ENCODE data around the gene MRPL53. TPM values are rescaled to one million over a fixed set of nuclear protein-coding genes. Genes with fewer than 3 reads are reported as not detected.

MRPL53 gene
- total and polyA plus RNA-seq, 2 of the 8 experiments (the other 6 are each of a cell fraction or from before 2014, with no cell fraction given), result 36.6 to 46.3 TPM

DNA sequence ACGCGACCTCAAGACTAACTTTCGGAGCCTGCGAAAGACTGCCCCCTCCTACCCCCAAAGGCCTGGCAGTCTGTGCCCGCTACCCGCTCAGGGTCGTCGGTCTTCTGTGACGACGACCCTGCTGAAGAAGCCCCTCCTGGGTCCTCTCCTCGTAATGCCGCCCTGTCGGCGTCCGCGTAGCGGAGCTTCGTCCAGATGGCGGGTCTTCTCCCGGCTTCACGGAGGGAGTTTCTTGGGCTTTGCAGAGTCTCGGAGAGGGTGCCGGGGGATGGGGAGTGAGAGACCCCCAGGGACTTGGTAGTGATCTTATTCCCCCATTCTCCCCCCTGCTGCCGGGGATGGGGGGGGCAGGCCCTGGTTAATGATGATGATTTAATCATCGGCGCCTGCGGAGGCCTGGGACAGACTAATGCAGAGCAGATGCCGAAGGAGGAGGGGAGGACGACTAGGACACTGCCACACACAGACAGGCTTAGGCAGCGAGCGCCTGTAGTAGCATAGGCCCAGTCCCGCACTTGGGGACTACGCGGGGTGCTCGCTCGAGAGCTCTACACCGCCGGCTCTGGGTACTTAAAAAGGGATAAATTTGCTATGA, 35.5 kb upstream of the MRPL53 start:
- Histone ChIP-seq H3K4me3 (ENCODE audit: extremely low read depth in 1 of 4, insufficient read depth in 2 of 4, low read depth in 3 of 4, low read length in 4 of 4) (peak overlapping the region; percentile 61 to 98 (median 92)), H3K23me2 (ENCODE audit: low read depth, low read length) (peaks cover 21% of the 10 kb centered on the region), H3K9me3 (ENCODE audit: insufficient read depth in 2 of 2, low read depth in 1 of 2, low read length in 1 of 2) (no peaks in the 10 kb centered on the region), H2AFZ (ENCODE audit: low read length) (peak overlapping the region; percentile 71; the same call in 1 of the 2 replicates), H3K79me2 (ENCODE audit: control insufficient read depth in 1 of 2, insufficient read depth in 2 of 2, low read length in 2 of 2) (peaks cover 0 to 3% of the 10 kb centered on the region in 2 experiments; a peak in 1 of 4 replicates), H3K18ac (ENCODE audit: extremely low read depth, low read length) (peak overlapping the region; percentile 68; the same call in 1 of the 2 replicates), H4K8ac (ENCODE audit: extremely low read depth, insufficient read depth, low read length) (peak overlapping the region; percentile 43; the same call in 1 of the 2 replicates), H2BK20ac (ENCODE audit: low read length) (no peak overlapping the region), H3K27ac (ENCODE audit: low read depth, low read length) (peak overlapping the region; percentile 99; the same call in 1 of the 2 replicates), H2BK15ac (ENCODE audit: low read length) (no peak overlapping the region), H4K20me1 (replicated peaks in 1 of 2; ENCODE audit: control insufficient read depth in 1 of 2, insufficient read depth in 2 of 2, low read length in 2 of 2) (peaks cover 0 to 4% of the 10 kb centered on the region in 2 experiments), H3K4ac (replicated peaks; ENCODE audit: insufficient read length, low read depth, low read length) (no peak overlapping the region), H4K91ac (replicated peaks; ENCODE audit: insufficient read length, low read length) (peak overlapping the region; percentile 25), H3K27me3 (replicated peaks in 1 of 4; ENCODE audit: control insufficient read depth in 3 of 4, extremely low read depth in 1 of 4, insufficient read depth in 3 of 4, low read length in 3 of 4) (peaks cover 47 to 80% (median 75%) of the 10 kb centered on the region in 4 experiments), H3K79me1 (ENCODE audit: low read depth, low read length) (no peaks in the 10 kb centered on the region), H3K4me2 (ENCODE audit: insufficient read depth in 1 of 2, low read depth in 2 of 2, low read length in 2 of 2) (peak overlapping the region; percentile 86), H3K14ac (ENCODE audit: insufficient read length) (no peak overlapping the region), H3K4me1 (replicated peaks in 1 of 4; ENCODE audit: control insufficient read depth in 3 of 4, insufficient read depth in 4 of 4, low read length in 3 of 4) (peaks cover 2 to 20% (median 18%) of the 10 kb centered on the region in 4 experiments), H4K5ac (ENCODE audit: insufficient read length, low read depth, low read length) (peak overlapping the region; percentile 85), H2BK120ac (replicated peaks; ENCODE audit: low read depth, low read length) (no peak overlapping the region), H2BK5ac (ENCODE audit: low read depth, low read length) (no peak overlapping the region; the same call in 1 of the 2 replicates), H3K36me3 (ENCODE audit: control insufficient read depth in 2 of 4, insufficient read depth in 4 of 4, low read length in 3 of 4) (peaks cover 0 to 9% (median 4%) of the 10 kb centered on the region in 4 experiments; a peak in 6 of 8 replicates), H3K56ac (replicated peaks; ENCODE audit: insufficient read length, low read depth, low read length) (peak overlapping the region; percentile 83), H3K9ac (replicated peaks in 1 of 4; ENCODE audit: extremely low read depth in 1 of 4, low read depth in 3 of 4, low read length in 3 of 4) (peak overlapping the region in 3 of 4 experiments; percentile 7 to 40 (median 38); a peak in 6 of 7 replicates), H2AK5ac (ENCODE audit: low read depth, low read length) (no peak overlapping the region), H3K23ac (ENCODE audit: insufficient read length) (no peak overlapping the region), H2BK12ac (ENCODE audit: low read depth, low read length) (no peak overlapping the region)
- WGBS, 2 experiments (ENCODE audit: extremely low coverage in 1 of 2, insufficient coverage in 1 of 2, insufficient read length in 1 of 2, insufficient replicate concordance in 2 of 2, low coverage in 1 of 2, low lambda C conversion rate in 2 of 2, missing lambda C conversion rate in 1 of 2), result 6% methylated on average over 27 of the region's 38 CpGs; no CpG with 5 or more reads in 1 of the 2 experiments
- FAIRE-seq (no peak), DNase-seq (ENCODE audit: low read depth in 1 of 2, low spot score in 2 of 2) (peak in 1 of 2 experiments; percentile 78)
- TF ChIP-seq ASH2L (IDR thresholded peaks at IDR 0.05; ENCODE audit: low read length) (peak; percentile 87), SIN3A (conservative IDR thresholded peaks at IDR 0.05 in 1 of 2, IDR thresholded peaks at IDR 0.05 in 1 of 2; ENCODE audit: low read depth in 1 of 2, low read length in 2 of 2) (0 out of 4 replicates have a peak, but pooled peaks of 1 of the 2 experiments have one; percentile 12), CBX8 (IDR thresholded peaks at IDR 0.05; ENCODE audit: borderline replicate concordance, low read depth, low read length) (no peak), KDM4A (IDR thresholded peaks at IDR 0.05; ENCODE audit: low read depth, low read length, severe bottlenecking) (peak; percentile 44), KDM1A (IDR thresholded peaks at IDR 0.05; ENCODE audit: borderline replicate concordance, low read length) (peak; percentile 30; the same call in 1 of the 2 replicates), BRCA1 (IDR thresholded peaks at IDR 0.05; ENCODE audit: low read depth, low read length) (no peak), CHD1 (IDR thresholded peaks at IDR 0.05; ENCODE audit: low read depth, low read length) (0 out of 2 replicates have a peak, but pooled peaks have one; percentile 32), CREB1 (IDR thresholded peaks at IDR 0.05) (0 out of 2 replicates have a peak, but pooled peaks have one; percentile 3), SUZ12 (IDR thresholded peaks at IDR 0.05; ENCODE audit: low read length) (0 out of 2 replicates have a peak, but pooled peaks have one; percentile 13)
- TF ChIP-seq, protein P1, sequence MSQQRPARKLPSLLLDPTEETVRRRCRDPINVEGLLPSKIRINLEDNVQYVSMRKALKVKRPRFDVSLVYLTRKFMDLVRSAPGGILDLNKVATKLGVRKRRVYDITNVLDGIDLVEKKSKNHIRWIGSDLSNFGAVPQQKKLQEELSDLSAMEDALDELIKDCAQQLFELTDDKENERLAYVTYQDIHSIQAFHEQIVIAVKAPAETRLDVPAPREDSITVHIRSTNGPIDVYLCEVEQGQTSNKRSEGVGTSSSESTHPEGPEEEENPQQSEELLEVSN (IDR thresholded peaks at IDR 0.05), result 0 out of 2 replicates have a peak, but pooled peaks have one; percentile 22
- ChIA-PET CTCF (ENCODE audit: partially characterized antibody) (interaction anchor here (0.9 to 2.4 kb wide), 6 partner anchors 16 to 80 kb away, joined by 3 to 13 read pairs (median 4); partner anchors contain the start of genes CCDC142 and TTC31), POLR2A (ENCODE audit: partially characterized antibody) (interaction anchor here (1.0 to 3.9 kb wide), 12 partner anchors 8 to 78 kb away, joined by 3 to 26 read pairs (median 6); partner anchors contain the start of genes AUP1, CCDC142, DQX1 and HTRA2)
